ENCODE results near the gene DCC. TPM values are rescaled to one million over a fixed set of nuclear protein-coding genes. Genes with fewer than 3 reads are reported as not detected.

The DCC gene
- total and polyA plus RNA-seq, 4 experiments from 2014 or later = not detected

GRCh38 chr18:53375621-53376020, 1035.6 kb downstream of the DCC start:
- ChIA-PET CTCF (ENCODE audit: partially characterized antibody) (interaction anchor here (1.0 kb wide), 1 partner anchor 8 kb away, joined by 3 read pairs; no protein-coding TSS in a partner anchor), POLR2A (ENCODE audit: partially characterized antibody) (no interaction called here)
- no peak overlapping the region for H3K4me3 ChIP-seq (ENCODE audit: low read length in 2 of 2)
- no peaks in the 10 kb centered on the region for H3K36me3 ChIP-seq (ENCODE audit: insufficient read depth, low read length)
- intact Hi-C loops (cut with micrococcal nuclease) = no loop called here
- no peaks in the 10 kb centered on the region for H3K9me3 ChIP-seq (ENCODE audit: control insufficient read depth in 1 of 2, low read length in 2 of 2)
- Mint-ChIP-seq H3K27ac (no peak overlapping the region), H3K4me3 (no peak overlapping the region), H3K4me1 (no peaks in the 10 kb centered on the region), H3K36me3 (no peaks in the 10 kb centered on the region), H3K9me3 (peaks cover 0 to 8% (median under 1%) of the 10 kb centered on the region in 8 donors), H3K27me3 (no peaks in the 10 kb centered on the region)
- H3K4me1 ChIP-seq (ENCODE audit: insufficient read depth, low read length) = no peaks in the 10 kb centered on the region
- H3K27me3 ChIP-seq (ENCODE audit: insufficient read depth, low read length) = no peaks in the 10 kb centered on the region
- no peak overlapping the region for H3K27ac ChIP-seq (ENCODE audit: low read depth, low read length)
- no peak for DNase-seq

DNA sequence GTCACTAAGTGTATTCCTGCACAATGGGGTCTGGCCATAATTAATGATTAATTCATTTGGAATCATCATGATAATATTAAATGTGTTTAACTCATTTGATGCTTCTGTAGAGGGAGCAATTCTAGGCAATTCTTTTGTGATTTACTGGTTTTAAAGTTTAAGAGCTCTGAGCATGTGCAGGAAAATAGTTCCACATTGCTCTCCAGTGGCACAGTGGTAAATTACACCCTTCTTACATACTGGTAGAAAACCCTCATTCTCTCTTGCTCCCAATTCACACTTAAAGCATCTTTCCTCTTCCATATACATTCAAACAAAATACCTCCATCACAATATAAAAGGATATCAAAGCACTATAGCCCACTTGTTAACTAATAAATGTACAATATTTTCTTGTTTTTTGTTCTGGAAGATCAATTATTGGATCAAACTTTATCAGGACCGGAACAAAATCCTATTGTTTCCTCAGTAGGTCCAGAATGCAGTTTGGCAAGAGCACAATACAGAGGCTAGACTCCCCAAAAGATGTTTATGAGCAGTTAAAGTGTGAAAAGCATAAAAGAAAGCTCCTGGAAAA, 1040.2 kb downstream of the DCC start:
- ChIA-PET POLR2A (ENCODE audit: partially characterized antibody) (no interaction called here), CTCF (ENCODE audit: partially characterized antibody) (no interaction called here)
- Histone ChIP-seq H3K4me3 (ENCODE audit: low read length in 2 of 2) (no peak overlapping the region), H3K4me1 (ENCODE audit: insufficient read depth, low read length) (no peaks in the 10 kb centered on the region), H3K27me3 (ENCODE audit: insufficient read depth, low read length) (no peaks in the 10 kb centered on the region), H3K9me3 (ENCODE audit: control insufficient read depth in 1 of 2, low read length in 2 of 2) (no peaks in the 10 kb centered on the region), H3K27ac (ENCODE audit: low read depth, low read length) (no peak overlapping the region), H3K36me3 (ENCODE audit: insufficient read depth, low read length) (no peaks in the 10 kb centered on the region)
- Mint-ChIP-seq H3K9me3 (peaks cover 0 to 6% (median 0%) of the 10 kb centered on the region in 8 donors), H3K27me3 (no peaks in the 10 kb centered on the region), H3K4me1 (no peaks in the 10 kb centered on the region), H3K36me3 (no peaks in the 10 kb centered on the region), H3K4me3 (no peak overlapping the region), H3K27ac (no peak overlapping the region)
- no peak for DNase-seq
- intact Hi-C loops (cut with micrococcal nuclease) = no loop called here

- H3K4me1 Mint-ChIP-seq = no peaks in the 10 kb centered on the region
- H3K4me3 ChIP-seq (ENCODE audit: low read length in 2 of 2) = no peak overlapping the region
- H3K9me3 ChIP-seq (ENCODE audit: control insufficient read depth in 1 of 2, low read length in 2 of 2) = no peaks in the 10 kb centered on the region
- H3K27ac Mint-ChIP-seq = no peak overlapping the region
- no peaks in the 10 kb centered on the region for H3K4me1 ChIP-seq (ENCODE audit: insufficient read depth, low read length)
- peaks cover 0 to 6% (median under 1%) of the 10 kb centered on the region in 8 donors for H3K9me3 Mint-ChIP-seq
- no peaks in the 10 kb centered on the region for H3K27me3 ChIP-seq (ENCODE audit: insufficient read depth, low read length)
- H3K27me3 Mint-ChIP-seq = no peaks in the 10 kb centered on the region
- intact Hi-C loops (cut with micrococcal nuclease) = no loop called here
- CTCF ChIA-PET (ENCODE audit: partially characterized antibody) = no interaction called here
- H3K27ac ChIP-seq (ENCODE audit: low read depth, low read length) = no peak overlapping the region
- H3K36me3 Mint-ChIP-seq = no peaks in the 10 kb centered on the region
- H3K4me3 Mint-ChIP-seq = no peak overlapping the region
- no peak for DNase-seq
- H3K36me3 ChIP-seq (ENCODE audit: insufficient read depth, low read length) = no peaks in the 10 kb centered on the region
- POLR2A ChIA-PET (ENCODE audit: partially characterized antibody) = no interaction called here
Observed at GRCh38 chr18:53382870-53383269, 1042.9 kb downstream of the DCC start.

GRCh38 chr18:53385889-53386288, 1045.9 kb downstream of the DCC start:
- intact Hi-C loops (cut with micrococcal nuclease) = no loop called here
- no peaks in the 10 kb centered on the region for H3K27me3 Mint-ChIP-seq
- no peak overlapping the region for H3K27ac Mint-ChIP-seq
- no peaks in the 10 kb centered on the region for H3K27me3 ChIP-seq (ENCODE audit: insufficient read depth, low read length)
- H3K4me1 ChIP-seq (ENCODE audit: insufficient read depth, low read length) = no peaks in the 10 kb centered on the region
- ChIA-PET CTCF (ENCODE audit: partially characterized antibody) (no interaction called here), POLR2A (ENCODE audit: partially characterized antibody) (no interaction called here)
- no peak overlapping the region for H3K4me3 ChIP-seq (ENCODE audit: low read length in 2 of 2)
- H3K36me3 Mint-ChIP-seq = no peaks in the 10 kb centered on the region
- no peaks in the 10 kb centered on the region for H3K36me3 ChIP-seq (ENCODE audit: insufficient read depth, low read length)
- no peak overlapping the region for H3K27ac ChIP-seq (ENCODE audit: low read depth, low read length)
- H3K9me3 ChIP-seq (ENCODE audit: control insufficient read depth in 1 of 2, low read length in 2 of 2) = no peaks in the 10 kb centered on the region
- DNase-seq = no peak
- H3K4me3 Mint-ChIP-seq = no peak overlapping the region
- H3K4me1 Mint-ChIP-seq = no peaks in the 10 kb centered on the region
- peaks cover 0 to 6% (median under 1%) of the 10 kb centered on the region in 8 donors for H3K9me3 Mint-ChIP-seq

DNA sequence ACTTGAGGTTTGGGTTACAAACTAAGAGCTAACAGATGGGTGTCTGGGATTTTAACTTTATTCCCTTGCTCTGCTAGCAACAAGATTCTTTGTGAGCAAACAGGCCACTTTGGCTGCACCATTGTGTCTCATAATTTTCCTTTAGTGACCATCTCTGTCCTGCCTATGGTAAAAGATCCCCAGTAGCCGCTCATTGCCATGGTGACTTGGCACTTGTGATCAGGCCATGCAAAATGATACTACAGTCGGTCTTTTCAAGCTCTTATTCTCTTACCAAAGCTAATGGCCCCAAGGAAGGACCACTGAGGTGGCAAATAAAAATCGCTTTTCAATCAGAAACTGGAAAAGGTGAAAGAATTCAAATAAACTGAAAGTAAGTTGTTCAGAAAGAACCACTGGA, 1047.6 kb downstream of the DCC start:
- Mint-ChIP-seq H3K27me3 (no peaks in the 10 kb centered on the region), H3K4me3 (no peak overlapping the region), H3K27ac (no peak overlapping the region), H3K36me3 (no peaks in the 10 kb centered on the region), H3K4me1 (no peaks in the 10 kb centered on the region), H3K9me3 (peaks cover 0 to 6% (median 0%) of the 10 kb centered on the region in 8 donors)
- intact Hi-C loops (cut with micrococcal nuclease) = no loop called here
- CTCF ChIA-PET (ENCODE audit: partially characterized antibody) = no interaction called here
- Histone ChIP-seq H3K9me3 (ENCODE audit: control insufficient read depth in 1 of 2, low read length in 2 of 2) (no peaks in the 10 kb centered on the region), H3K36me3 (ENCODE audit: insufficient read depth, low read length) (no peaks in the 10 kb centered on the region), H3K4me1 (ENCODE audit: insufficient read depth, low read length) (no peaks in the 10 kb centered on the region), H3K4me3 (ENCODE audit: low read length in 2 of 2) (no peak overlapping the region), H3K27ac (ENCODE audit: low read depth, low read length) (no peak overlapping the region), H3K27me3 (ENCODE audit: insufficient read depth, low read length) (no peaks in the 10 kb centered on the region)
- POLR2A ChIA-PET (ENCODE audit: partially characterized antibody) = no interaction called here
- DNase-seq = no peak

- no peak overlapping the region for H3K4me3 Mint-ChIP-seq
- peaks cover 0 to 2% (median 0%) of the 10 kb centered on the region in 8 donors for H3K9me3 Mint-ChIP-seq
- no peak for DNase-seq
- CTCF ChIA-PET (ENCODE audit: partially characterized antibody) = no interaction called here
- POLR2A ChIA-PET (ENCODE audit: partially characterized antibody) = no interaction called here
- no peaks in the 10 kb centered on the region for H3K36me3 ChIP-seq (ENCODE audit: insufficient read depth, low read length)
- H3K9me3 ChIP-seq (ENCODE audit: control insufficient read depth in 1 of 2, low read length in 2 of 2) = no peaks in the 10 kb centered on the region
- no peaks in the 10 kb centered on the region for H3K4me1 ChIP-seq (ENCODE audit: insufficient read depth, low read length)
- no peaks in the 10 kb centered on the region for H3K27me3 ChIP-seq (ENCODE audit: insufficient read depth, low read length)
- no peak overlapping the region for H3K4me3 ChIP-seq (ENCODE audit: low read length in 2 of 2)
- H3K27ac Mint-ChIP-seq = no peak overlapping the region
- intact Hi-C loops (cut with micrococcal nuclease) = no loop called here
- no peak overlapping the region for H3K27ac ChIP-seq (ENCODE audit: low read depth, low read length)
- no peaks in the 10 kb centered on the region for H3K36me3 Mint-ChIP-seq
- H3K27me3 Mint-ChIP-seq = no peaks in the 10 kb centered on the region
- H3K4me1 Mint-ChIP-seq = no peaks in the 10 kb centered on the region
Observed at GRCh38 chr18:53402670-53403069, 1062.7 kb downstream of the DCC start.

DNA sequence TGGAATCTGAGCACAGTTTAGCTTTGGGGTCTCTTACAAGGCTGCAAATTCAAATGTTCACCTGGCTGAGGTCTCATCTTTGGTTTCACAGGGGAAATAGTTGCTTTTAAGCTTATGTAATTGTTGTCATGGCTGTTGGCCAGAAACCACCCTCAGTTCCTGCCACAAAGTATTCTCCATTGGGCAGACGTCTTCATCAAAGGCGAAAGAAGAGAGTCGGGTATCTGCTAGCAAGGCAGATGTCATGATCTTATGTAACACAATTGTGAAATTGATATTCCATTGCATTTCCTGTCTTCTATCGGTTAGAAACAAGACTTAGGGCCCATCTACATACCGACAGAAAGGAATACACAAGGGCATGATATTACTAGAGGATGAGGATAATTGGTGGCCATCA, 1068.3 kb downstream of the DCC start:
- DNase-seq = no peak
- H3K4me1 Mint-ChIP-seq = no peaks in the 10 kb centered on the region
- H3K36me3 ChIP-seq (ENCODE audit: insufficient read depth, low read length) = no peaks in the 10 kb centered on the region
- no peak overlapping the region for H3K27ac ChIP-seq (ENCODE audit: low read depth, low read length)
- H3K9me3 ChIP-seq (ENCODE audit: control insufficient read depth in 1 of 2, low read length in 2 of 2) = peaks cover 0 to 3% of the 10 kb centered on the region in 2 donors
- H3K27me3 ChIP-seq (ENCODE audit: insufficient read depth, low read length) = no peaks in the 10 kb centered on the region
- H3K36me3 Mint-ChIP-seq = no peaks in the 10 kb centered on the region
- H3K9me3 Mint-ChIP-seq = peaks cover 0 to 4% (median under 1%) of the 10 kb centered on the region in 8 donors
- intact Hi-C loops (cut with micrococcal nuclease) = no loop called here
- POLR2A ChIA-PET (ENCODE audit: partially characterized antibody) = no interaction called here
- H3K4me3 ChIP-seq (ENCODE audit: low read length in 2 of 2) = no peak overlapping the region
- no peak overlapping the region for H3K27ac Mint-ChIP-seq
- no peaks in the 10 kb centered on the region for H3K27me3 Mint-ChIP-seq
- H3K4me1 ChIP-seq (ENCODE audit: insufficient read depth, low read length) = no peaks in the 10 kb centered on the region
- CTCF ChIA-PET (ENCODE audit: partially characterized antibody) = no interaction called here
- no peak overlapping the region for H3K4me3 Mint-ChIP-seq

DNA sequence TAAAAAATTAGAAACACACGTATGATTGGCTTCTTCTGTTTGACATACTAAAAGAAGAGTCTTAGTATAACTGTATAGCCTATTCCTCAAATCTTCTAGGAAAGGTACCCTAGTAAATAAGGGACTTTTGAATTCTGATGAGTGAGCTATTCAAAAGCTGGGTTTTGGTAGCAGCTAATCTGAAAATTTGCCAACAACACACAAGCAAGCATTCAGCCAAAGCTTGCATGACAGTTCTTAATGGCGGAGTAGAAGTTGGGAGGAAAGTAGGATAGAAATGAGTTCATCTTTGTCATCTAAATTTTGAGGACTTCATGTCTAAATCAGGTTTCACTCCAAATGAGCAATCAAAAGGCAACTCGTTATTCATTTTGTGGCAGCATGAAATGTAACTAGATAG, 1071.5 kb downstream of the DCC start:
- H3K4me1 Mint-ChIP-seq = no peaks in the 10 kb centered on the region
- H3K4me1 ChIP-seq (ENCODE audit: insufficient read depth, low read length) = no peaks in the 10 kb centered on the region
- H3K36me3 Mint-ChIP-seq = no peaks in the 10 kb centered on the region

More for the DNA sequence above, 1071.5 kb downstream of the DCC start:
- intact Hi-C loops (cut with micrococcal nuclease) = no loop called here
- H3K27ac ChIP-seq (ENCODE audit: low read depth, low read length) = no peak overlapping the region
- no peak for DNase-seq
- ChIA-PET POLR2A (ENCODE audit: partially characterized antibody) (no interaction called here), CTCF (ENCODE audit: partially characterized antibody) (no interaction called here)
- H3K27me3 Mint-ChIP-seq = no peaks in the 10 kb centered on the region
- no peaks in the 10 kb centered on the region for H3K36me3 ChIP-seq (ENCODE audit: insufficient read depth, low read length)
- H3K4me3 Mint-ChIP-seq = no peak overlapping the region
- H3K9me3 ChIP-seq (ENCODE audit: control insufficient read depth in 1 of 2, low read length in 2 of 2) = peaks cover 0 to 3% of the 10 kb centered on the region in 2 donors
- H3K27ac Mint-ChIP-seq = no peak overlapping the region
- peaks cover 0 to 4% (median 0%) of the 10 kb centered on the region in 8 donors for H3K9me3 Mint-ChIP-seq
- H3K27me3 ChIP-seq (ENCODE audit: insufficient read depth, low read length) = no peaks in the 10 kb centered on the region
- no peak overlapping the region for H3K4me3 ChIP-seq (ENCODE audit: low read length in 2 of 2)
